Sigmoid colon (tissue), 7 donors: ENCODE data around the gene LINGO1. TPM values are rescaled to one million over a fixed set of nuclear protein-coding genes. Genes with fewer than 3 reads are reported as not detected.

ENCODE experiments used
- DNase-seq: peaks from one replicate; pipeline ENCODE4 v3.0.0-alpha.2; 2019
- H3K27ac ChIP-seq, 4 donors: fragments of 200-600 bp; sonication (generic); one replicate each; pipeline ENCODE4 v1.5.1; 2016 to 2019; ENCODE audit warnings: mild to moderate bottlenecking in 1 of 4
- H3K27me3 ChIP-seq, 3 donors: fragments of 200-600 bp; sonication (generic); one replicate each; pipeline ENCODE4 v1.5.1; 2019; ENCODE audit warnings: mild to moderate bottlenecking in 1 of 3
- H3K36me3 ChIP-seq, 4 donors: fragments of 200-600 bp; sonication (generic); one replicate each; pipeline ENCODE4 v1.5.1; 2016 to 2019
- H3K4me1 ChIP-seq, 4 donors: fragments of 200-600 bp; sonication (generic); one replicate each; pipeline ENCODE4 v1.5.1; 2017 to 2019
- H3K4me3 ChIP-seq, 4 donors: fragments of 200-600 bp; sonication (generic); one replicate each; pipeline ENCODE4 v1.5.1; 2017 to 2019; ENCODE audit warnings: mild to moderate bottlenecking in 2 of 4, moderate library complexity in 1 of 4
- H3K9me3 ChIP-seq, 4 donors: fragments of 200-600 bp in 3 of 4; sonication (generic) in 3 of 4; one replicate each; pipeline versions ENCODE4 v1.5.1 to v1.6.1; 2013 to 2019
- CTCF ChIP-seq, 4 experiments: fragments of 450-650 bp in 3 of 4; fragments of 200-600 bp in 1 of 4; IDR thresholded peaks; one replicate each; pipeline ENCODE4 v1.5.1; 2016 to 2019; ENCODE audit warnings: antibody characterized with exemption in 4 of 4, mild to moderate bottlenecking in 3 of 4, moderate library complexity in 2 of 4
- EP300 ChIP-seq, 4 donors: sonication (generic); formaldehyde crosslinking; IDR thresholded peaks; one replicate each; pipeline ENCODE4 v1.6.1; 2017; ENCODE audit warnings: antibody characterized with exemption in 4 of 4
- POLR2A ChIP-seq, 2 donors: fragments of 450-650 bp; IDR thresholded peaks; one replicate each; pipeline ENCODE4 v1.6.1; 2016; ENCODE audit warnings: antibody characterized with exemption in 2 of 2, mild to moderate bottlenecking in 2 of 2, moderate library complexity in 2 of 2
- POLR2AphosphoS5 ChIP-seq, 4 donors: sonication (generic); formaldehyde crosslinking; IDR thresholded peaks; one replicate each; pipeline ENCODE4 v1.6.1; 2017; ENCODE audit warnings: antibody characterized with exemption in 4 of 4
- WGBS, 2 donors: extraction: QIAGEN DNeasy Blood & Tissue Kit; methylation state at CpG; one replicate each; pipeline ENCODE4 v1.1.7; 2013; 5-methylcytosine and 5-hydroxymethylcytosine counted together
- intact Hi-C: fragments of 100-400 bp; cut with DNase I; formaldehyde crosslinking; loops from one replicate; pipeline ENCODE4 v1.15.1; 2023
- polyA plus RNA-seq, 3 donors: library from polyadenylated mRNA; stranded (reverse); fragments of 200-250 nt; gene quantifications; one replicate each; pipeline ENCODE4 v1.2.3, GENCODE V29; 2013
- total RNA-seq, 4 donors: library from RNA; depleted of rRNA; stranded (reverse); fragments of >200 nt; gene quantifications; one replicate each; pipeline ENCODE4 v1.1.0, GENCODE V29; 2016
- donor health status: healthy with polysubstance abuse.
- donor health status: Bipolar disorder and iron deficiency.
- donor health status: healthy.

LINGO1 gene
- total and polyA plus RNA-seq, 7 donors = under 0.01 to 3.9 (median 0.68) TPM

- H3K27me3 ChIP-seq = no peaks in the 10 kb centered on the region
- no peaks in the 10 kb centered on the region for H3K4me1 ChIP-seq
- intact Hi-C loops = no loop called here
- TF ChIP-seq POLR2AphosphoS5 (IDR thresholded peaks at IDR 0.05) (no peak), EP300 (IDR thresholded peaks at IDR 0.05) (no peak), POLR2A (IDR thresholded peaks at IDR 0.05) (no peak), CTCF (IDR thresholded peaks at IDR 0.05) (no peak)
- 57 to 75% methylated on average over 6 of the region's 6 CpGs for WGBS, 2 donors
- DNase-seq = no peak
- no peak overlapping the region for H3K27ac ChIP-seq
- H3K9me3 ChIP-seq = no peaks in the 10 kb centered on the region
- no peak overlapping the region for H3K4me3 ChIP-seq
- no peaks in the 10 kb centered on the region for H3K36me3 ChIP-seq
Measured at GRCh38 chr15:77563623-77564156, 69.0 kb downstream of the LINGO1 start.

Other genes with a start within 250 kb of the LINGO1 start
- 10 to 100 TPM; 29.3 to 59.8 (median 33.3) TPM for gene PEAK1, start 212.8 kb downstream of the LINGO1 start, total RNA-seq
- 10 to 100 TPM in 1 of 3 donors, 1 to 10 TPM in 2; 3.5 to 11.8 (median 3.6) TPM for gene PEAK1, start 212.8 kb downstream of the LINGO1 start, polyA plus RNA-seq
- gene HMG20A, start 212.0 kb downstream of the LINGO1 start, total RNA-seq = 10 to 100 TPM; 22.5 to 29.0 (median 25.8) TPM
- gene HMG20A, start 212.0 kb downstream of the LINGO1 start, polyA plus RNA-seq = 10 to 100 TPM in 2 of 3 donors, 1 to 10 TPM in 1; 7.8 to 19.1 (median 11.3) TPM